A549 (cell line): Measurements from ENCODE around the gene NPIPB8.
"Not testable (repeated sequence)": the region's sequence is repeated elsewhere in the genome, so short reads cannot be mapped to it uniquely, and the experiment has no call there.

Experiments used
- CEBPB ChIP-seq, 2 experiments: fragments of >200 bp in 1 of 2; sonication (Bioruptor Twin) in 1 of 2; formaldehyde crosslinking in 1 of 2; IDR thresholded peaks; 2 replicates each; pipeline ENCODE4 v1.6.1; 2012 to 2016
- CTCF ChIP-seq: fragments of >200 bp; sonication (Bioruptor Twin); formaldehyde crosslinking; IDR thresholded peaks from 3 replicates; pipeline ENCODE4 v1.5.1; 2016

GRCh38 chr16:28608496-28608808 lies 29.4 kb upstream of the NPIPB8 start:
- TF ChIP-seq CTCF; CEBPB (IDR thresholded peaks at IDR 0.05): not testable (repeated sequence)
